Sigmoid colon (tissue), 7 donors: ENCODE results near the gene OR8G5. TPM values are rescaled to one million over a fixed set of nuclear protein-coding genes. Genes with fewer than 3 reads are reported as not detected.

Source experiments
- DNase-seq: peaks from one replicate; pipeline ENCODE4 v3.0.0-alpha.2; 2019
- H3K27ac ChIP-seq, 4 donors: fragments of 200-600 bp; sonication (generic); one replicate each; pipeline ENCODE4 v1.5.1; 2016 to 2019; ENCODE audit warnings: mild to moderate bottlenecking in 1 of 4
- H3K27me3 ChIP-seq, 3 donors: fragments of 200-600 bp; sonication (generic); one replicate each; pipeline ENCODE4 v1.5.1; 2019; ENCODE audit warnings: mild to moderate bottlenecking in 1 of 3
- H3K36me3 ChIP-seq, 4 donors: fragments of 200-600 bp; sonication (generic); one replicate each; pipeline ENCODE4 v1.5.1; 2016 to 2019
- H3K4me1 ChIP-seq, 4 donors: fragments of 200-600 bp; sonication (generic); one replicate each; pipeline ENCODE4 v1.5.1; 2017 to 2019
- H3K4me3 ChIP-seq, 4 donors: fragments of 200-600 bp; sonication (generic); one replicate each; pipeline ENCODE4 v1.5.1; 2017 to 2019; ENCODE audit warnings: mild to moderate bottlenecking in 2 of 4, moderate library complexity in 1 of 4
- H3K9me3 ChIP-seq, 4 donors: fragments of 200-600 bp in 3 of 4; sonication (generic) in 3 of 4; one replicate each; pipeline versions ENCODE4 v1.5.1 to v1.6.1; 2013 to 2019
- CTCF ChIP-seq, 4 experiments: fragments of 450-650 bp in 3 of 4; fragments of 200-600 bp in 1 of 4; IDR thresholded peaks; one replicate each; pipeline ENCODE4 v1.5.1; 2016 to 2019; ENCODE audit warnings: antibody characterized with exemption in 4 of 4, mild to moderate bottlenecking in 3 of 4, moderate library complexity in 2 of 4
- EP300 ChIP-seq, 4 donors: sonication (generic); formaldehyde crosslinking; IDR thresholded peaks; one replicate each; pipeline ENCODE4 v1.6.1; 2017; ENCODE audit warnings: antibody characterized with exemption in 4 of 4
- POLR2A ChIP-seq, 2 donors: fragments of 450-650 bp; IDR thresholded peaks; one replicate each; pipeline ENCODE4 v1.6.1; 2016; ENCODE audit warnings: antibody characterized with exemption in 2 of 2, mild to moderate bottlenecking in 2 of 2, moderate library complexity in 2 of 2
- POLR2AphosphoS5 ChIP-seq, 4 donors: sonication (generic); formaldehyde crosslinking; IDR thresholded peaks; one replicate each; pipeline ENCODE4 v1.6.1; 2017; ENCODE audit warnings: antibody characterized with exemption in 4 of 4
- WGBS, 2 donors: extraction: QIAGEN DNeasy Blood & Tissue Kit; methylation state at CpG; one replicate each; pipeline ENCODE4 v1.1.7; 2013; 5-methylcytosine and 5-hydroxymethylcytosine counted together
- intact Hi-C: fragments of 100-400 bp; cut with DNase I; formaldehyde crosslinking; loops from one replicate; pipeline ENCODE4 v1.15.1; 2023
- polyA plus RNA-seq, 3 donors: library from polyadenylated mRNA; stranded (reverse); fragments of 200-250 nt; gene quantifications; one replicate each; pipeline ENCODE4 v1.2.3, GENCODE V29; 2013
- total RNA-seq, 4 donors: library from RNA; depleted of rRNA; stranded (reverse); fragments of >200 nt; gene quantifications; one replicate each; pipeline ENCODE4 v1.1.0, GENCODE V29; 2016
- donor health status: healthy with polysubstance abuse.
- donor health status: Bipolar disorder and iron deficiency.
- donor health status: healthy.

The OR8G5 gene
- total and polyA plus RNA-seq, 7 donors: 0.10 TPM; not detected in 6

- intact Hi-C loops: no loop called here
- Histone ChIP-seq H3K36me3 (no peaks in the 10 kb centered on the region), H3K9me3 (no peaks in the 10 kb centered on the region), H3K4me3 (no peak overlapping the region), H3K27me3 (no peaks in the 10 kb centered on the region), H3K4me1 (no peaks in the 10 kb centered on the region), H3K27ac (no peak overlapping the region)
- 52 to 67% methylated on average over 3 of the region's 3 CpGs for WGBS, 2 donors
- DNase-seq: no peak
- TF ChIP-seq EP300 (IDR thresholded peaks at IDR 0.05) (no peak), POLR2A (IDR thresholded peaks at IDR 0.05) (no peak), POLR2AphosphoS5 (IDR thresholded peaks at IDR 0.05) (no peak), CTCF (IDR thresholded peaks at IDR 0.05) (no peak)
Measured at GRCh38 chr11:124302347-124303125, 46.4 kb downstream of the OR8G5 start.

GRCh38 chr11:124307093-124307492 is 50.9 kb downstream of the OR8G5 start:
- TF ChIP-seq POLR2A (IDR thresholded peaks at IDR 0.05): no peak
- no peak for TF ChIP-seq EP300 (IDR thresholded peaks at IDR 0.05)
- no peak for TF ChIP-seq CTCF (IDR thresholded peaks at IDR 0.05)
- TF ChIP-seq POLR2AphosphoS5 (IDR thresholded peaks at IDR 0.05): no peak
- intact Hi-C loops: no loop called here
- DNase-seq: no peak

GRCh38 chr11:124310721-124311120 is 54.5 kb downstream of the OR8G5 start:
- H3K27me3 ChIP-seq: no peaks in the 10 kb centered on the region
- H3K4me3 ChIP-seq: no peak overlapping the region
- no peaks in the 10 kb centered on the region for H3K36me3 ChIP-seq
- no peak for TF ChIP-seq POLR2AphosphoS5 (IDR thresholded peaks at IDR 0.05)
- TF ChIP-seq POLR2A (IDR thresholded peaks at IDR 0.05): no peak
- no peak for TF ChIP-seq EP300 (IDR thresholded peaks at IDR 0.05)
- no peak for TF ChIP-seq CTCF (IDR thresholded peaks at IDR 0.05)
- H3K9me3 ChIP-seq: no peaks in the 10 kb centered on the region
- DNase-seq: no peak
- intact Hi-C loops: no loop called here
- no peak overlapping the region for H3K27ac ChIP-seq
- no peaks in the 10 kb centered on the region for H3K4me1 ChIP-seq

More at GRCh38 chr11:124307093-124307492, 50.9 kb downstream of the OR8G5 start:
- H3K4me1 ChIP-seq: no peaks in the 10 kb centered on the region
- H3K27me3 ChIP-seq: no peaks in the 10 kb centered on the region
- no peaks in the 10 kb centered on the region for H3K36me3 ChIP-seq
- no peak overlapping the region for H3K27ac ChIP-seq
- no peaks in the 10 kb centered on the region for H3K9me3 ChIP-seq
- no peak overlapping the region for H3K4me3 ChIP-seq

GRCh38 chr11:124311269-124311668 is 55.1 kb downstream of the OR8G5 start:
- 77 to 85% methylated on average over 5 of the region's 5 CpGs for WGBS, 2 donors
- TF ChIP-seq CTCF (IDR thresholded peaks at IDR 0.05) (no peak), EP300 (IDR thresholded peaks at IDR 0.05) (no peak), POLR2A (IDR thresholded peaks at IDR 0.05) (no peak), POLR2AphosphoS5 (IDR thresholded peaks at IDR 0.05) (no peak)
- no peaks in the 10 kb centered on the region for H3K4me1 ChIP-seq
- no peak for DNase-seq
- H3K27me3 ChIP-seq: no peaks in the 10 kb centered on the region
- H3K27ac ChIP-seq: no peak overlapping the region
- no peaks in the 10 kb centered on the region for H3K36me3 ChIP-seq
- intact Hi-C loops: no loop called here
- no peaks in the 10 kb centered on the region for H3K9me3 ChIP-seq
- H3K4me3 ChIP-seq: no peak overlapping the region

GRCh38 chr11:124311670-124312069 is 55.5 kb downstream of the OR8G5 start:
- Histone ChIP-seq H3K27ac (no peak overlapping the region), H3K4me3 (no peak overlapping the region), H3K9me3 (no peaks in the 10 kb centered on the region), H3K4me1 (no peaks in the 10 kb centered on the region), H3K27me3 (no peaks in the 10 kb centered on the region), H3K36me3 (no peaks in the 10 kb centered on the region)
- intact Hi-C loops: no loop called here
- TF ChIP-seq POLR2AphosphoS5 (IDR thresholded peaks at IDR 0.05) (no peak), EP300 (IDR thresholded peaks at IDR 0.05) (no peak), CTCF (IDR thresholded peaks at IDR 0.05) (no peak), POLR2A (IDR thresholded peaks at IDR 0.05) (no peak)
- no peak for DNase-seq
